Neural cell (in vitro differentiated cells): Measurements from ENCODE around the gene COLEC12.

ENCODE experiments used
- EP300 ChIP-seq: fragments of 450-650 bp; conservative IDR thresholded peaks from 2 replicates; pipeline ENCODE4 v1.6.1; 2014; ENCODE audit warnings: antibody characterized with exemption, mild to moderate bottlenecking, moderate library complexity; ENCODE audit not compliant: poor library complexity, severe bottlenecking
- EZH2 ChIP-seq: fragments of 200-600, 300-800 bp; shearing (Covaris generic), sonication (generic); IDR thresholded peaks from 2 replicates; pipeline ENCODE4 v1.6.1; 2014; ENCODE audit warnings: antibody characterized with exemption, low read length, borderline replicate concordance, mild to moderate bottlenecking; ENCODE audit not compliant: insufficient read depth, poor library complexity, severe bottlenecking
- MXI1 ChIP-seq: fragments of 450-650 bp; conservative IDR thresholded peaks from 2 replicates; pipeline ENCODE4 v1.6.1; 2014; ENCODE audit warnings: antibody characterized with exemption, mild to moderate bottlenecking; ENCODE audit not compliant: poor library complexity, severe bottlenecking
- POLR2AphosphoS5 ChIP-seq: IDR thresholded peaks from 2 replicates; pipeline ENCODE4 v1.6.1; 2012
- RAD21 ChIP-seq: fragments of 450-650 bp; conservative IDR thresholded peaks from 2 replicates; pipeline ENCODE4 v1.6.1; 2014; ENCODE audit warnings: antibody characterized with exemption, mild to moderate bottlenecking, moderate library complexity
- REST ChIP-seq: IDR thresholded peaks from 2 replicates; pipeline ENCODE4 v1.6.1; 2012; ENCODE audit warnings: borderline replicate concordance
- SMC3 ChIP-seq: fragments of 450-650 bp; conservative IDR thresholded peaks from 2 replicates; pipeline ENCODE4 v1.6.1; 2014; ENCODE audit warnings: antibody characterized with exemption, mild to moderate bottlenecking, moderate library complexity; ENCODE audit not compliant: poor library complexity
- TAF1 ChIP-seq: IDR thresholded peaks from 2 replicates; pipeline ENCODE4 v1.6.1; 2012; ENCODE audit warnings: low read depth
- TF ChIP-seq, protein P1 (sequence below): fragments of 450-650 bp; IDR thresholded peaks from 2 replicates; pipeline ENCODE4 v1.5.1; 2014; ENCODE audit warnings: antibody characterized with exemption, mild to moderate bottlenecking, moderate library complexity; ENCODE audit not compliant: poor library complexity, severe bottlenecking

GRCh38 chr18:392928-393573 lies 107.5 kb downstream of the COLEC12 start:
- TF ChIP-seq, protein P1, sequence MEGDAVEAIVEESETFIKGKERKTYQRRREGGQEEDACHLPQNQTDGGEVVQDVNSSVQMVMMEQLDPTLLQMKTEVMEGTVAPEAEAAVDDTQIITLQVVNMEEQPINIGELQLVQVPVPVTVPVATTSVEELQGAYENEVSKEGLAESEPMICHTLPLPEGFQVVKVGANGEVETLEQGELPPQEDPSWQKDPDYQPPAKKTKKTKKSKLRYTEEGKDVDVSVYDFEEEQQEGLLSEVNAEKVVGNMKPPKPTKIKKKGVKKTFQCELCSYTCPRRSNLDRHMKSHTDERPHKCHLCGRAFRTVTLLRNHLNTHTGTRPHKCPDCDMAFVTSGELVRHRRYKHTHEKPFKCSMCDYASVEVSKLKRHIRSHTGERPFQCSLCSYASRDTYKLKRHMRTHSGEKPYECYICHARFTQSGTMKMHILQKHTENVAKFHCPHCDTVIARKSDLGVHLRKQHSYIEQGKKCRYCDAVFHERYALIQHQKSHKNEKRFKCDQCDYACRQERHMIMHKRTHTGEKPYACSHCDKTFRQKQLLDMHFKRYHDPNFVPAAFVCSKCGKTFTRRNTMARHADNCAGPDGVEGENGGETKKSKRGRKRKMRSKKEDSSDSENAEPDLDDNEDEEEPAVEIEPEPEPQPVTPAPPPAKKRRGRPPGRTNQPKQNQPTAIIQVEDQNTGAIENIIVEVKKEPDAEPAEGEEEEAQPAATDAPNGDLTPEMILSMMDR, result no peak
- no peak for TF ChIP-seq EZH2
- TF ChIP-seq REST, result no peak
- TF ChIP-seq EP300, result no peak
- TF ChIP-seq SMC3, result no peak
- no peak for TF ChIP-seq RAD21
- TF ChIP-seq TAF1, result no peak
- TF ChIP-seq MXI1, result no peak
- TF ChIP-seq POLR2AphosphoS5, result no peak
